Astrocyte of the cerebellum (primary cell): Measurements from ENCODE around the gene ZSWIM2.

Experiments
- DNase-seq: peaks from one replicate; pipeline ENCODE4 v3.0.0-alpha.2; 2011; ENCODE audit warnings: low read depth
- H3K4me3 ChIP-seq: 2 replicates; pipeline ENCODE4 v1.5.1; 2011; ENCODE audit warnings: mild to moderate bottlenecking, low read depth, low read length, moderate library complexity
- CTCF ChIP-seq: IDR thresholded peaks from 2 replicates; pipeline ENCODE4 v1.5.1; 2012; ENCODE audit warnings: low read length, low read depth, moderate library complexity, mild to moderate bottlenecking; ENCODE audit errors: missing control alignments
- in situ Hi-C: cut with HindIII; loops from 2 replicates; pipeline ENCODE4 v1.10.0; 2017; ENCODE audit warnings: low sequenced_read_pairs

The ZSWIM2 gene

DNA sequence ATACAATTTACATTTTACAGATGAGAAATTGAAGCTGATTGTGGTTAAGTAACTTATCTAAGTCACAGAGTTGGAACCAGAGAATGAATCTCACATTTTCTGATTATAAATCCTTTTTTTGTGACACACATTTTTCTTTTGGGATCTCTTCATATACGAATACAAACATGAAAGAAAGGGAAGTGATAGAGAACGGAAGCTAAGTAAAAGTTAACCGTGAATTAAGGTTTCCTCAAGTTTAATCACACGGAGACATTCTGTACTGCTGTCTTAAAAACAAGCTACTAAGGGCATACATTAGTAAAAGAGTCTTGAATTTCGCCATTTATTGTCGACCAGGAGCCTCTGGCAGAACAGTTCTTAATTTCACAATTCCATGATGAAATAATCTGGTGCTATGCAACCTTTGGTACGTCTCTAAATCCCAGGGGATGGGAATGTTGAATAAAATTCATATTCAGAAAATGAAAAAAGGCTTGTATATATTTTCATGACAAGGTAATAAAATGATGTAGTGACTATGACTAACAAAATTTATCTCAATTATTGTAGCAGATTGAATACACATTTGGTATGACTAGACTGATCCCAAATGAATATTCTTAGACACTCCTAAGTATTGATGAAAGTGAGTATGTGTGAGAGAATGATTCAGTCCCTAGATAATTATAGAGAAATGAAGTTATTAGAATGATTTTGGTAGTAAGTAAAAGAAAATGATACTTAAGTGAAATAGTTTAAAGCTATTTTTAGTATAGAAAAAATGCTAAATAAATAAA is 40.3 kb upstream of the ZSWIM2 start:
- in situ Hi-C loops, result no loop called here
- DNase-seq, result no peak
- no peak overlapping the region for H3K4me3 ChIP-seq
- TF ChIP-seq CTCF, result no peak

GRCh38 chr2:186887107-186888090 is 38.4 kb upstream of the ZSWIM2 start:
- DNase-seq, result no peak
- TF ChIP-seq CTCF, result no peak
- no peak overlapping the region for H3K4me3 ChIP-seq
- in situ Hi-C loops, result no loop called here

GRCh38 chr2:186884587-186884986 is 35.6 kb upstream of the ZSWIM2 start:
- no peak for TF ChIP-seq CTCF
- no peak overlapping the region for H3K4me3 ChIP-seq
- in situ Hi-C loops, result no loop called here
- no peak for DNase-seq

DNA sequence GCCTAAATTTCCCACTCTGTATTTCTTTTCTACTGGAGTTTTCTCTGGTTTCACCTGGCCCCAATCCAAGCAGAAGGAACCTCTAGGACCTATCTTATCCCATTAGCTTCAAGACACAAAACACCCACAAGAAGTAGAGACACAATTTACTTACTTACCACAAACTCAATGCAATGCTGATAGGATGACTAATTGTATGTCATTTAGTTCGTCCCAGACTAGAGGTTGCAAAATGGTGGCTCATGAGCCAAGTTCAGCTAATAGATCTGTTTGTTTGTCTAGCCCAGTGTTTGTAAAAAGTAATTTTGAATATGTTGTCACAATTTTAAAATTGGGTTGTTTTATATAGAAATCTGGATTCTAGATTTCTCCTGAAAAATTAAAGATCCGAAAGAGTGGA is 34.7 kb upstream of the ZSWIM2 start:
- in situ Hi-C loops, result no loop called here
- DNase-seq, result no peak
- TF ChIP-seq CTCF, result no peak
- no peak overlapping the region for H3K4me3 ChIP-seq

GRCh38 chr2:186882511-186883071 is 33.6 kb upstream of the ZSWIM2 start:
- DNase-seq, result no peak
- H3K4me3 ChIP-seq, result no peak overlapping the region
- in situ Hi-C loops, result no loop called here
- TF ChIP-seq CTCF, result no peak

DNA sequence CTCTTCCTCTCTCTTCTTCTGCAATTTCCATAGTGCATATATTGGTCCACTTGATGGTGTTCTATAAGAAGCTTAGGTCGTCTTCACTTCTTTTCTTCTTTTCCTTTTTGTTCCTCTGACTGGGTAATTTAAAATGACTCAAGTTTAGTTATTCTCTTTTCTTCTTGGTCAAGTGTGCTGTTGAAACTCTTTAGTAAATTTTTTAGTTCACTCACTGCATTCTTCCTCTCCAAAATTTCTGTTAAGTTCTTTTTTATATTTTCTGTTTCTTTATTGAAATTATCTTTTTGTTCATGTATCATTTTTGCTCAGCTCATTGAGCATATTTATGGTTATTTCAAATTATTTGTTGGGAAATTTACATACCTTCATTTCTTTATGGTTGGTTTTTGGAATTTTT is 32.7 kb upstream of the ZSWIM2 start:
- no peak for TF ChIP-seq CTCF
- H3K4me3 ChIP-seq, result no peak overlapping the region
- DNase-seq, result no peak
- in situ Hi-C loops, result no loop called here
